Mesendoderm (in vitro differentiated cells): Measurements from ENCODE around the gene DPP3.
"Not testable (repeated sequence)": the region's sequence is repeated elsewhere in the genome, so short reads cannot be mapped to it uniquely, and the experiment has no call there.

Experiments
- DNase-seq: peaks from one replicate; pipeline ENCODE4 v3.0.0; 2013
- H2AK5ac ChIP-seq: 2 replicates; pipeline ENCODE4 v1.6.1; 2013; ENCODE audit warnings: low read length, inconsistent platforms
- H2BK120ac ChIP-seq: 2 replicates; pipeline ENCODE4 v1.6.1; 2013; ENCODE audit warnings: low read depth, mild to moderate bottlenecking, low read length, moderate library complexity, mixed read lengths
- H2BK15ac ChIP-seq: replicated peaks from 2 replicates; pipeline ENCODE4 v1.6.1; 2013; ENCODE audit warnings: low read depth, mild to moderate bottlenecking, moderate library complexity
- H2BK5ac ChIP-seq: 2 replicates; pipeline ENCODE4 v1.6.1; 2013; ENCODE audit warnings: low read length, inconsistent platforms
- H3K18ac ChIP-seq: 2 replicates; pipeline ENCODE4 v1.6.1; 2013; ENCODE audit warnings: mild to moderate bottlenecking, low read length, mixed read lengths
- H3K23ac ChIP-seq: one replicate; pipeline ENCODE4 v1.6.1; 2013; ENCODE audit warnings: low read length
- H3K27ac ChIP-seq: 2 replicates; pipeline ENCODE4 v1.5.1; 2013; ENCODE audit warnings: low read depth, mild to moderate bottlenecking, inconsistent platforms, low read length, moderate library complexity
- H3K27me3 ChIP-seq: 2 replicates; pipeline ENCODE4 v1.6.1; 2013; ENCODE audit warnings: low read length, control low read depth, mild to moderate bottlenecking, inconsistent platforms; ENCODE audit not compliant: insufficient read depth, poor library complexity
- H3K36me3 ChIP-seq: 2 replicates; pipeline ENCODE4 v1.6.1; 2013; ENCODE audit warnings: low read length, inconsistent platforms; ENCODE audit not compliant: control insufficient read depth, insufficient read depth
- H3K4ac ChIP-seq: one replicate; pipeline ENCODE4 v1.6.1; 2013; ENCODE audit warnings: low read depth, mild to moderate bottlenecking, low read length, moderate library complexity
- H3K4me1 ChIP-seq: 2 replicates; pipeline ENCODE4 v1.6.1; 2013; ENCODE audit warnings: low read depth, low read length, inconsistent platforms; ENCODE audit not compliant: control insufficient read depth
- H3K4me2 ChIP-seq: 2 replicates; pipeline ENCODE4 v1.6.1; 2013; ENCODE audit warnings: low read length
- H3K4me3 ChIP-seq: 2 replicates; pipeline ENCODE4 v1.5.1; 2013; ENCODE audit warnings: mild to moderate bottlenecking, low read length
- H3K56ac ChIP-seq: one replicate; pipeline ENCODE4 v1.6.1; 2013; ENCODE audit warnings: low read length
- H3K79me1 ChIP-seq: 2 replicates; pipeline ENCODE4 v1.6.1; 2013; ENCODE audit warnings: low read length, inconsistent platforms
- H3K79me2 ChIP-seq: 2 replicates; pipeline ENCODE4 v1.6.1; 2013; ENCODE audit warnings: mild to moderate bottlenecking, low read length; ENCODE audit not compliant: control insufficient read depth, insufficient read depth
- H3K9ac ChIP-seq: 2 replicates; pipeline ENCODE4 v1.6.1; 2013; ENCODE audit warnings: low read length, inconsistent platforms
- H4K5ac ChIP-seq: one replicate; pipeline ENCODE4 v1.6.1; 2013; ENCODE audit warnings: low read length
- H4K8ac ChIP-seq: one replicate; pipeline ENCODE4 v1.6.1; 2013; ENCODE audit warnings: low read depth, mild to moderate bottlenecking, control low read depth, low read length, moderate library complexity
- WGBS: extraction: QIAGEN DNeasy Blood & Tissue Kit; methylation state at CpG from one replicate; pipeline ENCODE4 v1.1.7; 2013; ENCODE audit warnings: low lambda C conversion rate, missing lambda C conversion rate; ENCODE audit not compliant: insufficient coverage; ENCODE audit errors: extremely low coverage; 5-methylcytosine and 5-hydroxymethylcytosine counted together

DPP3 gene

DNA sequence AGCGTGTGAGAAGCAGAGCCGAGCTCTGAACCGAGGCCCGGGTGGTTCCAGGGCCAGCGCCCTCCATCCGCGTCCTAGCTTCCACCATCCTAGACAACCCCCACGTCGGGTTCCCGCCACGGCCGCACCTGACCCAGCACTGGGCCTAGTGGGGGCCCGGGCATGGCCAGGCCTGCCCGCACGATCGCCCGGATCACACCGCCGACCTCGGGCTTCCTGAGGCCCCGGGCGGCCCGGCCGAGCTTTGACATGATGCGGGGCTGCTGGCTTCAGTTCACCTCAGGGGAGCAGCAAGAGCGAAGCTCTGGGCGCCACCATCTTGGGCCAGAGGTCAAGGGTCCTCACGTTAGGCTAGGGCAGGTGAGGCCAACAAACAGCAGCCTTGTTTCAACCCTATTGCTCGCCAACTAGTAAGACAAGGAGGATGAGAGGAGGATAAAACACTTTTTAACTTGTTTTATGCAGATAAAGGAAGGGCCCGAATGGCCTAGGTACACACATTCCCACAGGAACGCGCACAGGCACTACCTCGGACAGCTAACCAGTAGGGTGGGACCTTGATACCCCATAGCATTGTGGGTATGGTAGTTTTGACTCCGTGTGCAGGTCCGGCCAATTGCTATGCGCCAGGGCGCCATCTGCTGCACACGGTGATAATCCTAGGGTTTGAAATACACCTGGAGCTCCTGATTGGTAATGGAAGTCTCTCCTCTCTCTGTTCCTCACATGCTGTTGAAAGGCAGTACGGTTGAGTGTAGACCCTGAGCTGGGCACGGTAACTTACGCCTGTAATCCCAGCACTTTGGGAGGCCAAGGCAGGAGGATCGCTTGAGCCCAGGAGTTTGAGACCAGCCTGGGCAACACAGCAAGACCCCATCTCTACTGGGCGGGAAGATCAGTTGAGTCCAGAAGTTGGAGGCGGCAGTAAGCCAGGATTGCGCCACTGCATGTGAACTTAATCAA, 41.4 kb upstream of the DPP3 start, which contains the start of gene MRPL11:
Gene MRPL11 (minus strand): TSS at position 345 of the 963 bp plus-strand sequence. CDS start 94 bp downstream, at position 251.
- Histone ChIP-seq H3K4me3 (peak within 1 kb of the TSS; percentile 98), H2BK120ac (no peak within 1 kb of the TSS), H3K79me2 (peaks cover 6% of the 10 kb centered on the region), H3K79me1 (peaks cover 4% of the 10 kb centered on the region), H3K36me3 (peaks cover 9% of the 10 kb centered on the region), H2AK5ac (peak within 1 kb of the TSS; percentile 5), H3K18ac (no peak within 1 kb of the TSS), H3K4ac (peak within 1 kb of the TSS; percentile 64), H2BK5ac (peak within 1 kb of the TSS; percentile 21), H3K4me2 (peak within 1 kb of the TSS; percentile 47), H4K5ac (no peak within 1 kb of the TSS), H2BK15ac (no peak within 1 kb of the TSS), H3K4me1 (no peaks in the 10 kb centered on the region), H3K23ac (no peak within 1 kb of the TSS), H4K8ac (no peak within 1 kb of the TSS), H3K9ac (peak within 1 kb of the TSS; percentile 69), H3K27ac (no peak within 1 kb of the TSS), H3K56ac (peak within 1 kb of the TSS; percentile 91), H3K27me3 (no peaks in the 10 kb centered on the region)
- no CpG with 5 or more reads among the region's 45 CpGs for WGBS
- peak; percentile 97 for DNase-seq

DNA sequence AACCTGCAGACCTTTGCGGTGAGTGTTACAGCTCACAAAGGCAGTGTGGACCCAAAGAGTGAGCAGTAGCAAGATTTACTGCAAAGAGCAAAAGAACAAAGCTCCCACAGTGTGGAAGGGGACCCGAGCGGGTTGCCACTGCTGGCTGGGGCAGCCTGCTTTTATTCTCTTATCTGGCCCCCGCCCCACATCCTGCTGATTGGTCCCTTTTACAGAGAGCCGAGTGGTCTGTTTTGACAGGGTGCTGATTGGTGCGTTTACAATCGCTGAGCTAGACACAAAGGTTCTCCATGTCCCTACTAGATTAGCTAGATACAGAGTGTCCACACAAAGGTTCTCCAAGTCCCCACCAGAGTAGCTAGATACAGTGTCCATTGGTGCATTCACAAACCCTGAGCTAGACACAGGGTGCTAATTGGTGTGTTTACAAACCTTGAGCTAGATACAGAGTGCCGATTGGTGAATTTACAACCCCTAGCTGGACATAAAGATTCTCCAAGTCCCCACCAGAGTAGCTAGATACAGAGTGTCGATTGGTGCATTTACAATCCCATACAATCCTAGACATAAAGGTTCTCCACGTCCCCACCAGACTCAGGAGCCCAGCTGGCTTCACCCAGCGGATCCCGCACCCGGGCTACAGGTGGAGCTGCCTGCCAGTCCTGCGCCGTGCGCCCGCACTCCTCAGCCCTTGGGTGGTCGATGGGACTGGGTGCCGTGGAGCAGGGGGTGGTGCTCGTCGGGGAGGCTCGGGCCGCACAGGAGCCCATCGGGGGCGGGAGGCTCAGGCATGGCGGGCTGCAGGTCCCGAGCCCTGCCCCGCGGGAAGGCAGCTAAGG, 39.9 kb upstream of the DPP3 start:
- H3K27ac ChIP-seq, H3K4me1 ChIP-seq, H4K5ac ChIP-seq, H3K18ac ChIP-seq, H3K4me2 ChIP-seq, H3K56ac ChIP-seq, H3K9ac ChIP-seq, H3K23ac ChIP-seq, H2BK15ac ChIP-seq, H2BK5ac ChIP-seq, H3K27me3 ChIP-seq, H2AK5ac ChIP-seq, H3K79me2 ChIP-seq, H3K79me1 ChIP-seq, H4K8ac ChIP-seq, H3K4me3 ChIP-seq, H3K36me3 ChIP-seq, H2BK120ac ChIP-seq, H3K4ac ChIP-seq, DNase-seq: not testable (repeated sequence)
- no CpG with 5 or more reads among the region's 29 CpGs for WGBS

DNA sequence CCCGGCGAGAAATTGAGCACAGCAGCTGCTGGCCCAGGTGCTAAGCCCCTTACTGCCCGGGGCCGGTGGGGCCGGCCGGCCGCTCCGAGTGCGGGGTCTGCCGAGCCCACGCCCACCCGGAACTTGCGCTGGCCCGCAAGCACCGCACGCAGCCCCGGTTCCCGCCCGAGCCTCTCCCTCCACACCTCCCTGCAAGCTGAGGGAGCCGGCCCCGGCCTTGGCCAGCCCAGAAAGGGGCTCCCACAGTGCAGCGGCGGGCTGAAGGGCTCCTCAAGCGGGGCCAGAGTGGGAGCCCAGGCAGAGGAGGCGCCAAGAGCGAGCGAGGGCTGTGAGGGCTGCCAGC, 39.3 kb upstream of the DPP3 start:
- not testable (repeated sequence) for H2AK5ac ChIP-seq, H4K5ac ChIP-seq, H4K8ac ChIP-seq, H2BK5ac ChIP-seq, H3K4ac ChIP-seq, DNase-seq, H3K18ac ChIP-seq, H2BK15ac ChIP-seq, H3K9ac ChIP-seq, H3K79me2 ChIP-seq, H3K27ac ChIP-seq, H3K56ac ChIP-seq, H3K27me3 ChIP-seq, H3K23ac ChIP-seq, H3K36me3 ChIP-seq, H3K4me3 ChIP-seq, H3K4me1 ChIP-seq, H3K4me2 ChIP-seq, H3K79me1 ChIP-seq, H2BK120ac ChIP-seq
- no CpG with 5 or more reads among the region's 27 CpGs for WGBS

- H3K79me1 ChIP-seq, result no peaks in the 10 kb centered on the region
- no peaks in the 10 kb centered on the region for H3K79me2 ChIP-seq
- H3K56ac ChIP-seq, result no peak overlapping the region
- H3K4ac ChIP-seq, result no peak overlapping the region
- H4K8ac ChIP-seq, result no peak overlapping the region
- no peak overlapping the region for H3K4me2 ChIP-seq
- H3K27me3 ChIP-seq, result no peaks in the 10 kb centered on the region
- H3K27ac ChIP-seq, result no peak overlapping the region
- H2BK5ac ChIP-seq, result no peak overlapping the region
- H3K4me1 ChIP-seq, result no peaks in the 10 kb centered on the region
- WGBS, result no CpG with 5 or more reads among the region's 4 CpGs
- H3K36me3 ChIP-seq, result no peaks in the 10 kb centered on the region
- no peak overlapping the region for H4K5ac ChIP-seq
- no peak overlapping the region for H2AK5ac ChIP-seq
- H2BK120ac ChIP-seq, result no peak overlapping the region
- no peak for DNase-seq
- no peak overlapping the region for H3K23ac ChIP-seq
- no peak overlapping the region for H3K9ac ChIP-seq
- no peak overlapping the region for H3K18ac ChIP-seq
- no peak overlapping the region for H3K4me3 ChIP-seq
- H2BK15ac ChIP-seq, result no peak overlapping the region
These were observed 36.6 kb upstream of the DPP3 start for GRCh38 chr11:66443602-66444001.

GRCh38 chr11:66447012-66447411, 33.2 kb upstream of the DPP3 start:
- no peak overlapping the region for H3K56ac ChIP-seq
- H3K4me3 ChIP-seq, result no peak overlapping the region
- no peak overlapping the region for H3K4ac ChIP-seq
- no peak overlapping the region for H3K9ac ChIP-seq
- no peak overlapping the region for H2AK5ac ChIP-seq
- no peak overlapping the region for H3K18ac ChIP-seq
- no peak for DNase-seq
- H4K8ac ChIP-seq, result no peak overlapping the region
- H3K36me3 ChIP-seq, result no peaks in the 10 kb centered on the region
- no peak overlapping the region for H2BK5ac ChIP-seq
- H3K23ac ChIP-seq, result no peak overlapping the region
- no peak overlapping the region for H3K4me2 ChIP-seq
- H3K4me1 ChIP-seq, result no peaks in the 10 kb centered on the region
- H4K5ac ChIP-seq, result no peak overlapping the region
- no peaks in the 10 kb centered on the region for H3K79me2 ChIP-seq
- no peak overlapping the region for H2BK120ac ChIP-seq
- H3K27ac ChIP-seq, result no peak overlapping the region
- H3K27me3 ChIP-seq, result no peaks in the 10 kb centered on the region
- H3K79me1 ChIP-seq, result no peaks in the 10 kb centered on the region
- no peak overlapping the region for H2BK15ac ChIP-seq
